Ascending aorta (tissue), 2 donors: ENCODE measurements around the gene SCO1. TPM values are rescaled to one million over a fixed set of nuclear protein-coding genes. Genes with fewer than 3 reads are reported as not detected.

ENCODE experiments used
- DNase-seq, 2 donors: peaks; one replicate each; pipeline ENCODE4 v3.0.0-alpha.2; 2019; ENCODE audit warnings: low spot score in 2 of 2
- H3K27ac ChIP-seq, 2 donors: fragments of 200-600 bp; sonication (generic); one replicate each; pipeline ENCODE4 v1.5.1; 2016 to 2017; ENCODE audit warnings: mild to moderate bottlenecking in 1 of 2
- H3K27me3 ChIP-seq: fragments of 200-600 bp; sonication (generic); one replicate; pipeline ENCODE4 v1.5.1; 2017
- H3K36me3 ChIP-seq, 2 donors: fragments of 200-600 bp; sonication (generic); one replicate each; pipeline ENCODE4 v1.5.1; 2016
- H3K4me1 ChIP-seq, 2 donors: fragments of 200-600 bp; sonication (generic); one replicate each; pipeline ENCODE4 v1.5.1; 2016 to 2017; ENCODE audit warnings: mild to moderate bottlenecking in 1 of 2
- H3K4me3 ChIP-seq, 2 donors: fragments of 200-600 bp; sonication (generic); one replicate each; pipeline ENCODE4 v1.5.1; 2016 to 2017; ENCODE audit warnings: mild to moderate bottlenecking in 1 of 2
- H3K9me3 ChIP-seq, 2 donors: fragments of 200-600 bp; sonication (generic); one replicate each; pipeline ENCODE4 v1.5.1; 2016
- CTCF ChIP-seq, 3 experiments: fragments of 200-600 bp in 2 of 3; fragments of 450-650 bp in 1 of 3; sonication (generic) in 2 of 3; IDR thresholded peaks; one replicate each; pipeline ENCODE4 v1.5.1; 2016 to 2019; ENCODE audit warnings: antibody characterized with exemption in 3 of 3, mild to moderate bottlenecking in 1 of 3, moderate library complexity in 1 of 3
- intact Hi-C: fragments of 100-400 bp; cut with DNase I; formaldehyde crosslinking; loops from one replicate; pipeline ENCODE4 v1.15.1; 2023
- total RNA-seq: library from RNA; depleted of rRNA; stranded (reverse); fragments of >200 nt; gene quantifications from one replicate; pipeline ENCODE4 v1.1.0, GENCODE V29; 2016

The SCO1 gene
- total RNA-seq, 1 donor from 2014 or later = 173 TPM

DNA sequence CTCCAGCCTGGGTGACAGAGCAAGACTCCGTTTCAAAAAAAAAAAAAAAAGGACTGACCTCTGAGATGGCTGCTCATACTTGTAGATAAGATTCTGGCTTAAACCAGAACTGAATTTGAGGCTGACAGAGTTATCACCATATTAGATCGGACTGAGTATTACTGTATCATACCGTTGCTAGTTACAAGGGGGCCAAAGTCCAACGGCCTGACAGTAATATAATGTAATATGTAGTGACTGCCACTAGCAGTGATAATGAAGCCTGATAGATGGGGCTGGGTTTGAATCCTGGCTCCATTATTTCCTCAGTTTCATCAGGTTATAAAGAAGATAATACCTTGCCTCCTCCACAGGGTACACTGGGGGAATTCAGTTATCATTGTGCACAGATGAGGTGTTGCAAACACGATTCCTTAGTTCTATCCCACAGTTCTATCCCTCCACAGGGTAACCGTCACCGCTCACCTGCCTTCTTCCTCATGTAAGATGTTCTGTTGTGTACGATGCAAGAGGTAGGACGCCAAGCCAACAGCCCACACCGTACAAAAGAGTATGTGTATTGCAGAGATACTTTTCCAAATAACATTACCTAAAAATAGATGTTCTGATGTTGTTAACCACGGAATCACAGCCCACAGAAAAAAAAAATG, 27.3 kb upstream of the SCO1 start:
- TF ChIP-seq CTCF (IDR thresholded peaks at IDR 0.05) = no peak
- no peak for DNase-seq
- intact Hi-C loops = loop anchor here (5.0 kb wide), 1 partner anchor 583 kb away; no protein-coding TSS in a partner anchor
- peaks cover 7 to 23% of the 10 kb centered on the region in 2 donors for H3K36me3 ChIP-seq
- no peak overlapping the region for H3K4me3 ChIP-seq
- H3K27ac ChIP-seq = no peak overlapping the region
- peaks cover 0 to 3% of the 10 kb centered on the region in 2 donors for H3K4me1 ChIP-seq
- H3K9me3 ChIP-seq = no peaks in the 10 kb centered on the region
- no peaks in the 10 kb centered on the region for H3K27me3 ChIP-seq

DNA sequence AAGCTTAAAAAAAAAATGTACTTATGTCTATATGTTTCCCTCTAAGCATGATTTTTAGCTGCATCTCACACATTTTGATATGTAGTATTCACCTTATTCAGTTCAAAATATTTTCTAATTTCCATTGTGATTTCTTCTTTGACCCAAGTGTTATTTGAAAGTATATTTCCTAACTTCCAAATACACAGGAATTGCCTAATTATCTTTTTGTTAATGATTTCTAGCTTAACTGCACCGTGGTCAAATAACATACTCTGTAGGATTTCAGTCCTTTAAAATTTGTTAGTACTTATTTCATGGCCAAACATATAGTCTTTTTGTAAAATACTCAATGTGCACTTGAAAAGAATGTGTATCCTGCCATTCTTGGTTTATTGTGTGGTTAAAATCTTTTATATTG, 21.2 kb upstream of the SCO1 start:
- intact Hi-C loops = no loop called here
- Histone ChIP-seq H3K9me3 (no peaks in the 10 kb centered on the region), H3K27ac (no peak overlapping the region), H3K4me3 (no peak overlapping the region), H3K36me3 (peaks cover 9 to 10% of the 10 kb centered on the region in 2 donors), H3K4me1 (no peaks in the 10 kb centered on the region), H3K27me3 (no peaks in the 10 kb centered on the region)
- no peak for TF ChIP-seq CTCF (IDR thresholded peaks at IDR 0.05)
- no peak for DNase-seq

DNA sequence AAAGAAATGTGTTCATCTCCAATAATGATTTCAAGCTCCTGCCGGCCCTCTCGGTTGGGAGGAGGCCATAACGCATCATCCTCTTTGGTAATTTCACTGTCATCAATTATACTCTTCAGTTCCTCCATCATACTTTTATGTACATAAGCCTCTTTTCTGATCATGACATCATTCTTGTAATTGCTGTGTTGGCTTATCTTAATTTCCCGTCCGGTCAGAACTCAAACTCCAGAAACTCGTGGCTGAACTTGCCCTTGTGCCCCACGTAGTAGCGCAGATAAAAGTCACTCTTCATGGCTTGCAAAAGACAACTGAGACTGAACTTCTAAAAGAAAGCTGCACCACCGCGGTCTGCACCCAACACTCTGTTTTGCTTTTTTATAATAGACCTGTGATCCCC, 18.9 kb upstream of the SCO1 start:
- Histone ChIP-seq H3K4me1 (no peaks in the 10 kb centered on the region), H3K9me3 (no peaks in the 10 kb centered on the region), H3K36me3 (peaks cover 16 to 23% of the 10 kb centered on the region in 2 donors), H3K27ac (no peak overlapping the region), H3K27me3 (no peaks in the 10 kb centered on the region), H3K4me3 (no peak overlapping the region)
- TF ChIP-seq CTCF (IDR thresholded peaks at IDR 0.05) = no peak
- DNase-seq = no peak
- intact Hi-C loops = no loop called here

DNA sequence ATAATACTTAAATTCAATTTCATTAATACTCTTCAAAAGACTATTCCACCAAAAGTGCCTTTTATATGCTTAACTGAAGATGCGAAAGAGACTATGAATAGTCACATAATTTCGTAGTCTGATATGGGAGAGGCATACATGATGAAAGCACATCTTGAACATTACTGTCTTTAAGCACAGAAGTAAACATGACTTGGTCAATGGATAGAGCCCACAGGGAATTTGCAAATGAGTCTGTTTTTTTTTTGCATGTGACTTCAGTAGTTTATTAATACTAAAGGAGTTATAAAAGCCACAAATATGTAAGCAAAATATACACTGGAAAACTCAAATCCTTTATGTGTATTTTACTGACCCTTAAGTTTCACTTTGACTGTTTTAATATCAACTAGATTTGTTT, 16.0 kb upstream of the SCO1 start:
- no peak for TF ChIP-seq CTCF (IDR thresholded peaks at IDR 0.05)
- DNase-seq = no peak
- intact Hi-C loops = no loop called here
- Histone ChIP-seq H3K4me1 (no peaks in the 10 kb centered on the region), H3K36me3 (peaks cover 18 to 43% of the 10 kb centered on the region in 2 donors), H3K4me3 (no peak overlapping the region), H3K27me3 (no peaks in the 10 kb centered on the region), H3K9me3 (no peaks in the 10 kb centered on the region), H3K27ac (no peak overlapping the region)

- H3K27me3 ChIP-seq = no peaks in the 10 kb centered on the region
- H3K4me1 ChIP-seq = no peaks in the 10 kb centered on the region
- H3K4me3 ChIP-seq = no peak overlapping the region
- H3K9me3 ChIP-seq = no peaks in the 10 kb centered on the region
- H3K36me3 ChIP-seq = peaks cover 22 to 49% of the 10 kb centered on the region in 2 donors
- intact Hi-C loops = no loop called here
- no peak for TF ChIP-seq CTCF (IDR thresholded peaks at IDR 0.05)
- no peak for DNase-seq
- H3K27ac ChIP-seq = no peak overlapping the region
These were observed 8.4 kb upstream of the SCO1 start for GRCh38 chr17:10705727-10706126.

- no peak for TF ChIP-seq CTCF (IDR thresholded peaks at IDR 0.05)
- DNase-seq = no peak
- Histone ChIP-seq H3K9me3 (no peaks in the 10 kb centered on the region), H3K4me1 (peaks cover 0 to 9% of the 10 kb centered on the region in 2 donors), H3K27me3 (no peaks in the 10 kb centered on the region), H3K36me3 (peaks cover 18 to 23% of the 10 kb centered on the region in 2 donors), H3K4me3 (no peak overlapping the region), H3K27ac (no peak overlapping the region)
- intact Hi-C loops = no loop called here
These were observed 5.2 kb upstream of the SCO1 start for GRCh38 chr17:10702574-10702973.
